Measurements from ENCODE around the gene MRNIP. TPM values are rescaled to one million over a fixed set of nuclear protein-coding genes. Genes with fewer than 3 reads are reported as not detected.
"Not testable (repeated sequence)": the region's sequence is repeated elsewhere in the genome, so short reads cannot be mapped to it uniquely, and the experiment has no call there.

Gene MRNIP
- polyA plus RNA-seq, 4 donors = 11.3 to 39.3 (median 20.7) TPM

GRCh38 chr5:179791881-179792611 is 66.6 kb downstream of the MRNIP start:
- DNase-seq (no peak), FAIRE-seq (no peak)
- no peaks in the 10 kb centered on the region for H3K27me3 ChIP-seq (ENCODE audit: control insufficient read depth in 3 of 3, insufficient read depth in 3 of 3, low read length in 3 of 3)
- peaks cover 0 to 24% (median 0%) of the 10 kb centered on the region in 3 donors for H3K36me3 ChIP-seq (ENCODE audit: control insufficient read depth in 3 of 3, insufficient read depth in 2 of 3, low read depth in 1 of 3, low read length in 3 of 3)
- H3K27ac ChIP-seq (ENCODE audit: low read depth in 1 of 3, low read length in 2 of 3) = peak overlapping the region in 1 of 3 donors; percentile 6
- no peak overlapping the region for H3K4me3 ChIP-seq (ENCODE audit: low read depth in 1 of 3, low read length in 3 of 3)
- 61 to 73% (median 70%) methylated on average over 14 to 15 of the region's 15 CpGs for WGBS, 3 donors
- H3K9me3 ChIP-seq (ENCODE audit: control insufficient read depth in 2 of 2, insufficient read depth in 1 of 2, low read depth in 1 of 2, low read length in 1 of 2) = peaks cover 0 to 4% of the 10 kb centered on the region in 2 donors
- H3K4me1 ChIP-seq (ENCODE audit: control insufficient read depth in 3 of 3, insufficient read depth in 2 of 3, low read depth in 1 of 3, low read length in 2 of 3) = peaks cover 0 to 18% (median 5%) of the 10 kb centered on the region in 3 donors

GRCh38 chr5:179789278-179789677 is 69.3 kb downstream of the MRNIP start:
- H3K27ac ChIP-seq (ENCODE audit: low read depth in 1 of 3, low read length in 2 of 3); H3K4me1 ChIP-seq (ENCODE audit: control insufficient read depth in 3 of 3, insufficient read depth in 2 of 3, low read depth in 1 of 3, low read length in 2 of 3); FAIRE-seq; H3K9me3 ChIP-seq (ENCODE audit: control insufficient read depth in 2 of 2, insufficient read depth in 1 of 2, low read depth in 1 of 2, low read length in 1 of 2); DNase-seq; H3K27me3 ChIP-seq (ENCODE audit: control insufficient read depth in 3 of 3, insufficient read depth in 3 of 3, low read length in 3 of 3); H3K4me3 ChIP-seq (ENCODE audit: low read depth in 1 of 3, low read length in 3 of 3): not testable (repeated sequence)
- H3K36me3 ChIP-seq (ENCODE audit: control insufficient read depth in 3 of 3, insufficient read depth in 2 of 3, low read depth in 1 of 3, low read length in 3 of 3) = peaks cover 0 to 15% (median 0%) of the 10 kb centered on the region in 3 donors
- WGBS, 3 donors = 95 to 96% (median 95%) methylated on average over 8 to 9 of the region's 9 CpGs

- Histone ChIP-seq H3K36me3 (ENCODE audit: control insufficient read depth in 3 of 3, insufficient read depth in 2 of 3, low read depth in 1 of 3, low read length in 3 of 3) (peaks cover 0 to 12% (median 0%) of the 10 kb centered on the region in 3 donors), H3K9me3 (ENCODE audit: control insufficient read depth in 2 of 2, insufficient read depth in 1 of 2, low read depth in 1 of 2, low read length in 1 of 2) (peaks cover 0 to 4% of the 10 kb centered on the region in 2 donors), H3K4me3 (ENCODE audit: low read depth in 1 of 3, low read length in 3 of 3) (no peak overlapping the region), H3K27ac (ENCODE audit: low read depth in 1 of 3, low read length in 2 of 3) (no peak overlapping the region), H3K27me3 (ENCODE audit: control insufficient read depth in 3 of 3, insufficient read depth in 3 of 3, low read length in 3 of 3) (no peaks in the 10 kb centered on the region), H3K4me1 (ENCODE audit: control insufficient read depth in 3 of 3, insufficient read depth in 2 of 3, low read depth in 1 of 3, low read length in 2 of 3) (no peaks in the 10 kb centered on the region)
- DNase-seq (no peak), FAIRE-seq (no peak)
- 80 to 88% (median 82%) methylated on average over 7 of the region's 7 CpGs for WGBS, 3 donors
Observed at GRCh38 chr5:179788193-179788854, 70.3 kb downstream of the MRNIP start.

Other genes starting within 250 kb of the MRNIP start
- 100 to 1,000 TPM in 3 of 4 donors, 10 to 100 TPM in 1; 97.5 to 964 (median 183) TPM for gene HNRNPH1, start 235.1 kb downstream of the MRNIP start, polyA plus RNA-seq
- 1 to 10 TPM in 1 of 4 donors, under 1 TPM in 1, not detected in 2; 0.07 to 1.0 TPM for gene CBY3, start 177.8 kb downstream of the MRNIP start, polyA plus RNA-seq
- 100 to 1,000 TPM in 3 of 4 donors, 10 to 100 TPM in 1; 89.2 to 585 (median 189) TPM for gene CANX, start 159.8 kb downstream of the MRNIP start, polyA plus RNA-seq
- 10 to 100 TPM in 2 of 4 donors, 1 to 10 TPM in 2; 6.2 to 28.8 (median 10.9) TPM for gene MAML1, start 126.0 kb downstream of the MRNIP start, polyA plus RNA-seq
- gene LTC4S, start 64.8 kb downstream of the MRNIP start, polyA plus RNA-seq = 1 to 10 TPM in 3 of 4 donors, not detected in 1; 2.0 to 6.7 (median 5.4) TPM
- gene MGAT4B, start 52.0 kb downstream of the MRNIP start, polyA plus RNA-seq = 100 to 1,000 TPM; 180 to 661 (median 401) TPM
- gene SQSTM1, start 37.9 kb downstream of the MRNIP start, polyA plus RNA-seq = 100 to 1,000 TPM; 135 to 217 (median 172) TPM
- 10 to 100 TPM; 32.4 to 80.6 (median 54.7) TPM for gene TBC1D9B, start 49.1 kb upstream of the MRNIP start, polyA plus RNA-seq
- gene RNF130, start 212.9 kb upstream of the MRNIP start, polyA plus RNA-seq = 10 to 100 TPM; 15.9 to 40.2 (median 28.4) TPM

All from small intestine (tissue), 7 donors.